H9 (cell line): ENCODE data around the gene FBXO27. TPM values are rescaled to one million over a fixed set of nuclear protein-coding genes. Genes with fewer than 3 reads are reported as not detected.

Experiments used
- DNase-seq: peaks from one replicate; pipeline ENCODE4 v3.0.0-alpha.2; 2017
- H2AFZ ChIP-seq: one replicate; pipeline ENCODE4 v1.6.1; 2013; ENCODE audit warnings: mild to moderate bottlenecking, low read length, control low read depth, moderate library complexity
- H2AK5ac ChIP-seq: 2 replicates; pipeline ENCODE4 v1.6.1; 2013; ENCODE audit warnings: low read length, control low read depth, mixed read lengths; ENCODE audit not compliant: insufficient read length
- H2BK120ac ChIP-seq: one replicate; pipeline ENCODE4 v1.6.1; 2013; ENCODE audit warnings: low read depth, mild to moderate bottlenecking, low read length, control low read depth, inconsistent platforms; ENCODE audit not compliant: poor library complexity, severe bottlenecking
- H2BK12ac ChIP-seq: 2 replicates; pipeline ENCODE4 v1.6.1; 2013; ENCODE audit warnings: low read length, control low read depth, mixed read lengths, low read depth; ENCODE audit not compliant: insufficient read length
- H2BK15ac ChIP-seq: 2 replicates; pipeline ENCODE4 v1.6.1; 2013; ENCODE audit warnings: low read depth, low read length, control low read depth
- H2BK20ac ChIP-seq: one replicate; pipeline ENCODE4 v1.6.1; 2013; ENCODE audit warnings: low read depth, mild to moderate bottlenecking, low read length, control low read depth, inconsistent platforms; ENCODE audit not compliant: poor library complexity, severe bottlenecking
- H2BK5ac ChIP-seq: 2 replicates; pipeline ENCODE4 v1.6.1; 2013; ENCODE audit warnings: low read length, control low read depth, mixed read lengths; ENCODE audit not compliant: insufficient read length
- H3K14ac ChIP-seq: 2 replicates; pipeline ENCODE4 v1.6.1; 2013; ENCODE audit warnings: low read length, control low read depth; ENCODE audit not compliant: insufficient read depth
- H3K18ac ChIP-seq: 2 replicates; pipeline ENCODE4 v1.6.1; 2013; ENCODE audit warnings: low read depth, mild to moderate bottlenecking, mixed read lengths, low read length, control low read depth; ENCODE audit not compliant: insufficient read length
- H3K23ac ChIP-seq: 2 replicates; pipeline ENCODE4 v1.6.1; 2013; ENCODE audit warnings: low read length, control low read depth, mixed read lengths, low read depth; ENCODE audit not compliant: insufficient read length
- H3K23me2 ChIP-seq: 2 replicates; pipeline ENCODE4 v1.6.1; 2013; ENCODE audit warnings: low read depth, mild to moderate bottlenecking, mixed read lengths, low read length, control low read depth; ENCODE audit not compliant: insufficient read length, poor library complexity, severe bottlenecking
- H3K27ac ChIP-seq: 2 replicates; pipeline ENCODE4 v1.5.1; 2013; ENCODE audit warnings: low read length, control low read depth, mixed read lengths, low read depth; ENCODE audit not compliant: insufficient read length
- H3K27me3 ChIP-seq: 2 replicates; pipeline ENCODE4 v1.6.1; 2013; ENCODE audit warnings: low read length, control low read depth, inconsistent platforms; ENCODE audit not compliant: insufficient read depth
- H3K4ac ChIP-seq: 2 replicates; pipeline ENCODE4 v1.6.1; 2013; ENCODE audit warnings: low read depth, mild to moderate bottlenecking, control low read depth, inconsistent platforms, low read length, moderate library complexity
- H3K4me1 ChIP-seq: 2 replicates; pipeline ENCODE4 v1.6.1; 2013; ENCODE audit warnings: low read length, control low read depth, inconsistent platforms; ENCODE audit not compliant: insufficient read depth
- H3K4me2 ChIP-seq: 2 replicates; pipeline ENCODE4 v1.6.1; 2013; ENCODE audit warnings: low read length, control low read depth, mixed read lengths; ENCODE audit not compliant: insufficient read length, insufficient read depth
- H3K56ac ChIP-seq: 2 replicates; pipeline ENCODE4 v1.6.1; 2013; ENCODE audit warnings: low read depth, mild to moderate bottlenecking, mixed read lengths, low read length, control low read depth; ENCODE audit not compliant: insufficient read length
- H3K79me1 ChIP-seq: 2 replicates; pipeline ENCODE4 v1.6.1; 2013; ENCODE audit warnings: low read depth, mild to moderate bottlenecking, moderate library complexity, low read length, control low read depth, inconsistent platforms; ENCODE audit not compliant: insufficient read depth, poor library complexity, severe bottlenecking
- H3K79me2 ChIP-seq: 2 replicates; pipeline ENCODE4 v1.6.1; 2013; ENCODE audit warnings: low read length, control low read depth, inconsistent platforms; ENCODE audit not compliant: insufficient read depth
- H3K9ac ChIP-seq: 2 replicates; pipeline ENCODE4 v1.6.1; 2013; ENCODE audit warnings: low read length, control low read depth, mixed read lengths; ENCODE audit not compliant: insufficient read length; ENCODE audit errors: extremely low read depth
- H3K9me3 ChIP-seq: one replicate; pipeline ENCODE4 v1.6.1; 2013; ENCODE audit warnings: low read depth, low read length, inconsistent platforms; ENCODE audit not compliant: control insufficient read depth
- H3T11ph ChIP-seq: one replicate; pipeline ENCODE4 v1.6.1; 2013; ENCODE audit warnings: mild to moderate bottlenecking, low read length, control low read depth, inconsistent platforms
- H4K20me1 ChIP-seq: one replicate; pipeline ENCODE4 v1.6.1; 2013; ENCODE audit not compliant: control insufficient read depth, insufficient read length, insufficient read depth
- H4K5ac ChIP-seq: 2 replicates; pipeline ENCODE4 v1.6.1; 2013; ENCODE audit warnings: low read depth, mild to moderate bottlenecking, mixed read lengths, low read length, control low read depth; ENCODE audit not compliant: insufficient read length
- H4K8ac ChIP-seq: replicated peaks from 2 replicates; pipeline ENCODE4 v1.6.1; 2013; ENCODE audit warnings: low read length, control low read depth, mixed read lengths, low read depth; ENCODE audit not compliant: insufficient read length
- H4K91ac ChIP-seq: 2 replicates; pipeline ENCODE4 v1.6.1; 2013; ENCODE audit warnings: low read depth, mild to moderate bottlenecking, moderate library complexity, mixed read lengths, low read length, control low read depth; ENCODE audit not compliant: insufficient read length
- H3K27ac Mint-ChIP-seq, 3 experiments: 2 replicates in 2 of 3; 3 replicates in 1 of 3; pipeline ENCODE4 v1.8.0; 2020 to 2021; ENCODE audit warnings: mixed read lengths in 3 of 3, mild to moderate bottlenecking in 1 of 3, moderate library complexity in 1 of 3
- H3K27me3 Mint-ChIP-seq: 2 replicates; pipeline ENCODE4 v1.8.0; 2021; ENCODE audit warnings: low read depth, mild to moderate bottlenecking, moderate library complexity, mixed read lengths
- H3K36me3 Mint-ChIP-seq, 3 experiments: 2 replicates in 2 of 3; 3 replicates in 1 of 3; pipeline ENCODE4 v1.8.0; 2020 to 2021; ENCODE audit warnings: low read depth in 3 of 3, mixed read lengths in 3 of 3; ENCODE audit not compliant: insufficient read depth in 1 of 3
- H3K4me1 Mint-ChIP-seq, 2 experiments: 2 replicates each; pipeline ENCODE4 v1.8.0; 2020; ENCODE audit warnings: mixed read lengths in 2 of 2
- H3K4me3 Mint-ChIP-seq, 2 experiments: 2 replicates in 1 of 2; 3 replicates in 1 of 2; pipeline ENCODE4 v1.8.0; 2020 to 2021; ENCODE audit warnings: mild to moderate bottlenecking in 2 of 2, mixed read lengths in 2 of 2, moderate library complexity in 1 of 2
- H3K9me3 Mint-ChIP-seq, 2 experiments: 2 replicates in 1 of 2; 3 replicates in 1 of 2; pipeline ENCODE4 v1.8.0; 2020; ENCODE audit warnings: mild to moderate bottlenecking in 2 of 2, mixed read lengths in 2 of 2, moderate library complexity in 1 of 2
- WGBS: extraction: QIAGEN DNeasy Blood & Tissue Kit; methylation state at CpG from one replicate; pipeline ENCODE4 v1.1.7; 2013; ENCODE audit warnings: missing lambda C conversion rate, low lambda C conversion rate, mixed read lengths; ENCODE audit not compliant: insufficient read length; ENCODE audit errors: extremely low coverage; 5-methylcytosine and 5-hydroxymethylcytosine counted together
- total RNA-seq: library from RNA; stranded (reverse); gene quantifications from 2 replicates; pipeline ENCODE4 v1.2.1, GENCODE V29; 2021
- TF ChIP-seq, protein P1 (sequence below): fragments of 200-600 bp; sonication (generic); conservative IDR thresholded peaks from 3 replicates; pipeline ENCODE4 v1.8.0; 2021; ENCODE audit warnings: antibody characterized with exemption, mild to moderate bottlenecking

Gene FBXO27
- total RNA-seq, 1 experiment from 2014 or later: 14.5 TPM

- DNase-seq: no peak
- H3K9me3 ChIP-seq: peaks cover 11% of the 10 kb centered on the region
- Mint-ChIP-seq H3K27ac (no peak overlapping the region; a peak in 1 of 7 replicates), H3K9me3 (peaks cover 10 to 13% of the 10 kb centered on the region in 2 experiments), H3K27me3 (no peaks in the 10 kb centered on the region), H3K4me3 (no peak overlapping the region; a peak in 1 of 5 replicates), H3K36me3 (peaks cover 31 to 38% (median 36%) of the 10 kb centered on the region in 3 experiments), H3K4me1 (no peaks in the 10 kb centered on the region)
- H3K27ac ChIP-seq: no peak overlapping the region
- no peak overlapping the region for H3K23ac ChIP-seq
- H3K18ac ChIP-seq: no peak overlapping the region
- no peak overlapping the region for H3K14ac ChIP-seq
- no peak overlapping the region for H2BK20ac ChIP-seq
- no peak overlapping the region for H3T11ph ChIP-seq
- H2BK120ac ChIP-seq: no peak overlapping the region
- H4K5ac ChIP-seq: no peak overlapping the region
- H3K27me3 ChIP-seq: no peaks in the 10 kb centered on the region; the same call in 1 of the 2 replicates
- TF ChIP-seq, protein P1, sequence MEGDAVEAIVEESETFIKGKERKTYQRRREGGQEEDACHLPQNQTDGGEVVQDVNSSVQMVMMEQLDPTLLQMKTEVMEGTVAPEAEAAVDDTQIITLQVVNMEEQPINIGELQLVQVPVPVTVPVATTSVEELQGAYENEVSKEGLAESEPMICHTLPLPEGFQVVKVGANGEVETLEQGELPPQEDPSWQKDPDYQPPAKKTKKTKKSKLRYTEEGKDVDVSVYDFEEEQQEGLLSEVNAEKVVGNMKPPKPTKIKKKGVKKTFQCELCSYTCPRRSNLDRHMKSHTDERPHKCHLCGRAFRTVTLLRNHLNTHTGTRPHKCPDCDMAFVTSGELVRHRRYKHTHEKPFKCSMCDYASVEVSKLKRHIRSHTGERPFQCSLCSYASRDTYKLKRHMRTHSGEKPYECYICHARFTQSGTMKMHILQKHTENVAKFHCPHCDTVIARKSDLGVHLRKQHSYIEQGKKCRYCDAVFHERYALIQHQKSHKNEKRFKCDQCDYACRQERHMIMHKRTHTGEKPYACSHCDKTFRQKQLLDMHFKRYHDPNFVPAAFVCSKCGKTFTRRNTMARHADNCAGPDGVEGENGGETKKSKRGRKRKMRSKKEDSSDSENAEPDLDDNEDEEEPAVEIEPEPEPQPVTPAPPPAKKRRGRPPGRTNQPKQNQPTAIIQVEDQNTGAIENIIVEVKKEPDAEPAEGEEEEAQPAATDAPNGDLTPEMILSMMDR: no peak
- no peak overlapping the region for H2AFZ ChIP-seq
- WGBS: no CpG with 5 or more reads among the region's 14 CpGs
- H3K56ac ChIP-seq: no peak overlapping the region
- H4K8ac ChIP-seq: no peak overlapping the region
- H2BK5ac ChIP-seq: no peak overlapping the region
- no peak overlapping the region for H2BK12ac ChIP-seq
- H3K4me2 ChIP-seq: no peak overlapping the region
- no peaks in the 10 kb centered on the region for H3K79me1 ChIP-seq
- H4K20me1 ChIP-seq: no peaks in the 10 kb centered on the region
- no peak overlapping the region for H2AK5ac ChIP-seq
- no peak overlapping the region for H4K91ac ChIP-seq
- no peak overlapping the region for H2BK15ac ChIP-seq
- H3K23me2 ChIP-seq: no peaks in the 10 kb centered on the region
- no peak overlapping the region for H3K9ac ChIP-seq
- H3K79me2 ChIP-seq: no peaks in the 10 kb centered on the region
- H3K4me1 ChIP-seq: no peaks in the 10 kb centered on the region
- no peak overlapping the region for H3K4ac ChIP-seq
Observed at GRCh38 chr19:39024875-39025641, 7.3 kb downstream of the FBXO27 start.
